HG02623 (cell line): ENCODE measurements around the gene TBC1D17.

ENCODE experiments used
- ATAC-seq: cut with Tn5 transposase; IDR thresholded peaks from one replicate; pipeline ENCODE4 v1.9.1; 2021; ENCODE audit warnings: moderate library complexity; ENCODE audit not compliant: unreplicated experiment

Gene TBC1D17

DNA sequence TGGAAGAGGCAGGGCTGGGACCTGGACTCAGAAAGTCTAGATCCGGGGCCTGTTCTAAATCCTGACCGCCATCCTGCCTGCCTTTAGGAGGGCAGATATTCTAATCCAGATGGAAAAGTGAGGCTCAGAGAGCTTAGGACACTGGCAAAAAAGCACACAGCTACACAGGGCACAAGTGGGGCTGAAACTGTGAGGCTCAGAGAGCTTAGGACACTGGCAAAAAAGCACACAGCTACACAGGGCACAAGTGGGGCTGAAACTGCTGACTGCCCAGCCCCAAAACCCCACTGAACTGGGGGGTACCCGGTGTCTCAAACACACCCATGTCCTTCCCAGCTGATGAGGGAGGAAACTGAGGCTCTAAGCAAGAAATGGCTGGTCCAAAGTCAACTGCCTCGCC lies 2.3 kb upstream of the TBC1D17 start:
- no peak for ATAC-seq

DNA sequence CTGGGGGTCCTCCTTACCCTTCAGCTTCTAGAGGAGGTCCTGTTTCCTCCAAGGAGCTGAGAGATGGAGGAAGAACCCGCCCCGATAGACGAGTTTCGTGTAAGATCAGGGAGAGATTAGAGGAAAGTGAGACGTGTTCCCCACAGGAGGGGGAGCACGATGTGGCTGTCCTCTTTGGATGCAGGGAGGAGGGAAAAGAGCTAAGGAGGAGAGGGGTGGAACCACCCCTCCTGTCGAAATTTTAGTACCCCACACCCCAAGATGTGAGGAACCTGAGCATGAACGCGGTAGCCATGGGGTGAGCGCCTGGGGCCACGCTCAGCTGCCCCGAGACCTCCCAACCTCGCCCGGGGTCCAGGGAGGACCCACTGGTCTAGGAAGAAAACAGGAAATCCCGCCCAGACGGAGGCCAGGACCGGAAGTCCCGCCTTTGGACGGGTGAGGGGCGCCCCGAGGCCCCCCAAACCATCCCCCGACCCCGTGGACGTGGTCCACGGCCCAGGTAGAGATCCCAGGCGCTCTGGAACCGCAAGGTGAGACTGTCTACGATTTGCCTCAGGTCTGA lies 1.6 kb upstream of the TBC1D17 start:
- ATAC-seq = no peak

DNA sequence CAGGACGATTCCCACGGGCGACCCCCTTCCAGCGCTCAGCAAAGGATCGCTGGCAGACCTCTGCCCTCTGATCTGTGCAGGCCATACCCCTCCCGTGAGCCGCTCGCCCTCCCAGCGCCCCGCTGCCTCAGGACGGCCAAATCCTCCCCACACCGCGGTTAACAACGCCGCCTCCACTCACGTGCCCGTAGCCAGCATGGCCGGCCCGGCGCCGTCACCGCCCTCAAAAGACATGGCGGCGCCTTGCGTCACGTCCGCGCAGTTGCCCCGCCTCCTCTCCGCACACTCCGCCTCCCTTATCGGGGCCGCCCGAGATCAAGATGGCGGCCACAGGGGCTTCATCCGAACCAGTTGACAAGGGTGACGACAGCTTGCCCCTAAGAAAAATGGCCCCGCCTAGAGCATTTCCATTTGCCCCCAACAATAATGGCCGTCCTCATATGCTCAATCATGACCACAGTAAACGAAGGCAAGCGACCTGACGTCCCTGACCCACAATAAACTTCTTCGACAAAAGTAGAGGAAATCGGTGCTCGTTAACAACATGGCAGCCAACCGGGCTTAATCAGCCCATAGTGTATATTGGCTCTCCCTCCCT lies 981 bp upstream of the TBC1D17 start:
- peak; percentile 34 for ATAC-seq

DNA sequence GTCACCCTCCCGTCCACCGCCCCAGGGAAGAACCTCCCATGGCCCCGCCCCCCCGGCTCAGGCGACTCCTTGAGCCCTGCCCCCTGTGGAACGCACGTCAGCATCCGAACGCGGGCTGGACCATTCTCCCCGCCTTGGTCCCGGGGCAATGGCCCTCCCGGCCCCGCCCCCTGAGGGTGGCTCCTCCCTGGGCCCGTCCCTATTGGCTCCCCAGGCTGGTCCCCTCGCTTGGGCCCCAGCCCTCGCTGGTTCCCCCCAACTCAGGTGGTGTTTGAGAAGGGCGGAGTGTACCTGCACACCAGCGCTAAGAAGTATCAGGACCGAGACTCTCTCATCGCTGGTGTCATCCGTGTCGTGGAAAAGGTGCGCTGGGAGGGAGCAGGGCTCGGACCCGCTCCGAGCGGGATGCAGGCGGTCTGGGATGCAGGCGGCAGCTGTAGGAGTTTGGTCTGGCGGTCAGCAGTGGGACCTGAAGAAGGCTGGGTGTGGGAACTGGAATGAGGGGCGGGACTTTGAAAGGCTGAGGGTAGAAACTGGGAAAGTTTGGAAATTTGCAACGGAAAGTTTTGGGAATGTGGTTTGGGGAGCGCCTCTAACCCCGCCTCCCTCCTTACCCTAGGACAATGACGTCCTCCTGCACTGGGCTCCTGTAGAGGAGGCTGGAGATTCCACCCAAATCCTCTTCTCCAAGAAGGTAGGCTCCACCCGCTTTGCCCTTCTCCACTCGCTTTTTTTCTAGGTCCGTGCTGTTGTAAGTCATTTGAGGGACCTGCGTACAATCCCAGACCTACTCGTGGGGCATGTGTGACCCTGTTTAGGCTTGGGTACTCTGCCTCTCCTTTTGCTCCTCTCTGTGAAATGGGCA lies 609 bp downstream of the TBC1D17 start:
- peak; percentile 34 for ATAC-seq

DNA sequence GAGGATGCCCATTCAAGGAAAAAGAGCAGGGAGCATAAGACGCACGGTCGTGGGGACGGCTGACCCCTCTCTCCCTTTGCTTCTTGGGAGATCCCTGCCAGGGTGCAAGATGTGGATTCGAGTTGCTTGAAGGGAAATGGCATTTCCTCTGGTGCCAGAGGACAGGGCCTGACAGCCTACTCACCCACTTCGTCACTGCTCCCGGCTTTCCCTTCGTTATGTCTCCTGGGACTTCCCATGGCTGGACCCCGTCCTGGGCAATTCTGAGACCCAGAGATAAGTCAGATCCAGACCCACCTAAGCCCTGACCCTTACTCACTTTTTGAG lies 1.2 kb downstream of the TBC1D17 start:
- no peak for ATAC-seq

DNA sequence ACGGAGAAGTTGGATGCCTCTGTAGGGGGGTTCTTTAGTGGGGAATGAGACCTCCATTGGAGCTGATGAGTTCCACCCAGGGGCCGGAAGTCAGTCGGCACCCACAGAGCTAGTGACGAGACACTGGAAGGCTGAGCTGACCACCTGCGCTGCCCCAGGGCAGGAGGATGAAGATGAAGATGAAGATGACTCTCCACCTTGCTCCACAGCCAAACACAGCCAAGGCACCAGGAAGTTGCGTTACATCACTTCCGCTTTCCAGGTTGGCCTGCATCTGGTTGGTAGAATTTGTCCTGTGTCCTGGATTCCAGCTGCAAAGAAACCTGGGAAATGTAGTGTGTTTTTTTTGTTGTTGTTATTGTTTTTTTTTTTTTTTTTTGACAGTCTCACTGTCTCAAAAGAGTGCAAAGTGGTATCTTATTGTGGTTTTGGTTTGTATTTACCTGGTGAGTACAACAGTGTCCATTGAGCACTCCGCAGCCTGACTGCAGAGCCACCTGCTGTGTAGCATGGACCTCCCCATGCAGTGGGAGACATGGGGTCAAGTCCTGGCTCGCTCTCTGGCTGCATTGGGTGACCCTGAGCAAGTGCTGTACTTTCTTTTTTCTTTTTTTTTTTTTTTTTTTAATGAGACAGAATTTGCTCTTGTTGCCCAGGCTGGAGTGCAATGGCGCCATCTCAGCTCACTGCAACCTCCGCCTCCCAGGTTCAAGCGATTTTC lies 1.9 kb downstream of the TBC1D17 start:
- ATAC-seq = no peak

DNA sequence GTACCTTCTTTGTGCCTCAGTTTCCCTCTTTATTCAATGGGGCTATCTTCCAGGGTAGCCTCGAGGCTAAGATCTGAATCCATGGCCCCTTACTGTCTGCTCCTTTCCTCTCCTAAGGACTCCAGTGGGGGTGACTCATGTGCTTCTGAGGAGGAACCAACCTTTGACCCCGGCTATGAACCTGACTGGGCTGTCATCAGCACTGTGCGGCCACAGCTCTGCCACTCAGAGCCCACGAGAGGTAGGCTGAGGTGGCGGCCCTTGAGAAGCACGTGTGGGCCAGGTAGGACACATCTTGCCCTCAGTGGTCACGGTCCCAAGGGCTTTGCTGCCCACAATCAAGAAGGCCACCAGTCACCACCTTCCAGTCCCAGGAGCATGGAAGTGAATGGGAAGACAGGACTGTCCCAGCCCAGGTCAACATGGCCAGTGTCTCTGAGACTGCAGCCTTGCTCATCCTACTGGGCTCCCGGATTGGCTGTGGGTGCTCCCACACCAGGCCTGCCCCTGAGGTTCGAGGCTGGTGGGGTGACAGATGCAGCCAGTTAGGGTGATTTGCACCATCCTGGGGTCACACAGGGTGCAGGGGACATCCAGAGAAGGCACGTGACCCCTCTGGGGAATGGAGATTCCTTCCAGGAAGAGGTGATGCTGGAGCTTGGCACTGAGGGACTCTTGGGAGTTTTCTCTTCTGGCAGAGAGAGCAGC lies 2.8 kb downstream of the TBC1D17 start:
- no peak for ATAC-seq

DNA sequence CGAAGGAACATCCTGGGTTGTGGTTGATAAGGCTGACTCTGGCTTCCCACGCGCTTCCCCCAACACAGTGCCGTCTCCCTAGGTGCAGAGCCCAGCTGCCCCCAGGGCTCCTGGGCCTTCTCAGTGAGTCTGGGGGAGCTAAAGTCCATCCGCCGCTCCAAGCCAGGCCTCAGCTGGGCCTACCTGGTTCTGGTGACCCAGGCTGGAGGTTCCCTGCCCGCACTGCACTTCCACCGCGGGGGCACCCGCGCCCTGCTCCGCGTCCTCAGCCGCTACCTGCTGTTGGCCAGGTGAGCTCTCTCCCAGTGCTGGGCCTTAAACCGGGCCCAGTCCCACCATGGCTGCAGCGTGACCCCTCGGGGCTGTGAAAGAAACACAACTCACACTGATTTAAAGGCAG lies 3.7 kb downstream of the TBC1D17 start:
- ATAC-seq = no peak

DNA sequence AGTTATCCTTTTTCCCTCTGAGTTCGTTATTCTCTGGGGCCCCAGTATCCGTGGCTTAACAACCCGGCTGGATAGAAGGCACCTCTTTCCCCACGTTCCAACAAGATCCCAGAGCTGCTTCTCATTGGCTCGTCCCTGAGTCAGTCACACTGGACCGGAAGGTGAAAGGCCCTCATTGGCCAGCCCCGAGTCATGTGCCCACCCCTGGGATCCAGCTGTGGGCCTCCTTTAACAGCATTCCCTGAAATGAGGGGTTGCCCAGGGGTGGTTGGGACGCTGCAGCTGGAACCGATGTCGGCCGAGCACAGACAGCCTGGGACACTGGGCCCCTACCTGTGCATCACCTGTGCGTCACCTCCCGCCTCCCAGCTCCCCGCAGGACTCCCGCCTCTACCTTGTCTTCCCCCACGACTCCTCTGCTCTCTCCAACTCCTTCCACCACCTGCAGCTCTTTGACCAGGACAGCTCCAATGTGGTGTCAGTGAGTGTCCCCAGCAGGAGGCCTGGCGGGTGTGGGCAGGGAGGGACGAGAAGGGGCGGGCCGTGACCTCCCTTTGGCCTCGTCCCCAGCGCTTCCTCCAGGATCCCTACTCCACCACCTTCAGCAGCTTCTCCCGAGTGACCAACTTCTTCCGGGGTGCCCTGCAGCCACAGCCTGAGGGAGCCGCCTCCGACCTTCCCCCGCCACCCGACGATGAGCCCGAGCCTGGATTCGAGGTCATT lies 4.3 kb downstream of the TBC1D17 start:
- ATAC-seq = no peak

DNA sequence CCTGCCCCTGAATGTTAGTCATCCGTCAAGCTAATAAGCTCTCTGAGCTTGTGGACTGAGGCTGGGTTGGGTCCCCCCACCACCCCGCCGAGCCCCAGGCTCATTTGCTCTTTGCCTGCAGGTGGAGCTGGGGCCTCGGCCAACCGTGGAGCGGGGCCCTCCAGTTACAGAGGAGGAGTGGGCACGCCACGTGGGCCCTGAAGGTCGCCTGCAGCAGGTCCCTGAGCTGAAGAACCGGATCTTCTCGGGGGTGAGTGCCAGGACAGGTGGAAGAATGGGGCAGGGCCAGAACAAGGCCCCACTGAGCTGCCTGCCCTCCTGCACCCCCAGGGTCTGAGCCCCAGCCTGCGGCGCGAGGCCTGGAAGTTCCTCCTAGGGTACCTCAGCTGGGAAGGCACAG lies 5.1 kb downstream of the TBC1D17 start:
- ATAC-seq = no peak

DNA sequence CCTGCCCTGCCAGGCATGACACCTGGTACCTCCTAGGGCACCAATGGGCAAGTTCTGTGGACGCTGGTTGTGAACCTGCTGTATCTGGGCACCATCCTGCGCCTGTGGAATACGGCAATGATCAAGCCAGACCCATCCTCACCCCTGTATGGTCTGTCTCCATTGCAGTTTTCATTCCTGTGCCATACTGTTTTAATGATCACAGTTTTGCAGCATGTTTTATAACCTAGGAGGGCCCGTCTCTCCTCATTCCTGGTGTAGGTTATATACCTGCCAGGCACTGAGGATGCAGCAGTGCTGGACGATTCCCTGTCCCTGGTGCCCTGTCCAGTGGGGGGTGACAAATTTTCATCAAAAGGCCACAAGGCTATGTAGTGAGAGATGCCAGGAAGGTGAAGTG lies 5.6 kb downstream of the TBC1D17 start:
- ATAC-seq = no peak

DNA sequence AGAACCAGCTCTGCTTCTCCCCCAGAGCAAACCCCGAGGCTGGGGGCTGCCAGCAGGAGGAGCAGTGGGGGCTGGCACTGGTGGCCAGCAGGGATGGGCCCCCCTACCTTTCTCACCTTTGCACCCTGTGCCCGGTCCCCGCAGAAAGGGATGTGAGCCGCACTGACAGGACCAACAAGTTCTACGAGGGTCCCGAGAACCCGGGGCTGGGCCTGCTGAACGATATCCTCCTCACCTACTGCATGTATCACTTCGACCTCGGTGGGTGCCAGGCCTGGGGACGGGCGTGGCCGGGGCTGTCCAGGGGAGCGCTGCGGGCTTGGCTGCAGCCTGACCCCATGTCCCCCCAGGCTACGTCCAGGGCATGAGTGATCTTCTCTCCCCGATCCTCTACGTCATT lies 6.6 kb downstream of the TBC1D17 start:
- no peak for ATAC-seq

DNA sequence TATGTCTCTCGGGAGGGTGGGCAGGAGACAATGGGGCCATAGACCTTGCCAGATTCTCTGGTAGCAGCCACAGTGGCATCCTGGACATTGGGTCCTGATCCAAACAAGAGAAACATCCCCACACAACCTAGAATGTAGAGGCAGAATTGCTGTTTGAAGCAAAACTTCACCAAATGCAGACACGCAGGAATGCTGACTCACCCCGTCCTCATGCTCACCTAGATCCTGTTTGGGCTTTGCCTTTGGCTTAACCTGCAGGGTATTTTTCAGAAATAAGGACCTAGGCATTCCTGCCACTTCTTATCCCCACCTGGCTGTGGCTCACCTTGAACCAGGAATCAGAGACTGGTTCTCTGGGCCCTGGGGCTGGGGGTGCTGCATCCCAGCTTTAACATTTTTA lies 7.3 kb downstream of the TBC1D17 start:
- ATAC-seq = no peak

DNA sequence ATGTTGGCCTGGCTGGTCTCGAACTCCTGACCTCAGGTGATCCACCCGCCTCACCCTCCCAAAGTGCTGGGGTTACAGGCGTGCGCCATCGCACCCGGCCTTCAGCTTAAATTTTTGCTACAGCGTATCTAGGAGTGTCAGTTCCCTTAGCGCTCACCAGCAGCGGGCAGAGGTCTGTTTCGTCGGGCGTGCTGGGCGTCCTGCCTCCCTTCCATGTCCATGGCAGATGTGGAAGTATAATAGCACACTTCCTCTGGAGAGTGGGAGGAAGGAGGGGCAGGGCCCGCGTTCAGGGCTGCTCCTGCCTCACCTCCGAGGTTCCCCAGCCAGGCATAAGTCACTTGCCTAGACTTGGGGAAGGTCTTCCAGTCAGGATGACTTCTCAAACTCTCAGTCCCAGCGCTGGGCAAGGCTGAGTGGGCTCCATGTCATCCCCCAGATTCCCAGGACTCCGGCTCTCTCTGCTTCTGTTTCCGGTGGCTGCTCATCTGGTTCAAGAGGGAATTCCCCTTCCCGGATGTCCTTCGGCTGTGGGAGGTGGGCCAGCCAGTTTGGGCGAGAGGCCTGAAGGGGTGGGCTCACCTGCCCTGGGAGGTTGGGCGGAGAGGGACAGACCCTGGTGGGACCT lies 9.6 kb downstream of the TBC1D17 start:
- no peak for ATAC-seq

DNA sequence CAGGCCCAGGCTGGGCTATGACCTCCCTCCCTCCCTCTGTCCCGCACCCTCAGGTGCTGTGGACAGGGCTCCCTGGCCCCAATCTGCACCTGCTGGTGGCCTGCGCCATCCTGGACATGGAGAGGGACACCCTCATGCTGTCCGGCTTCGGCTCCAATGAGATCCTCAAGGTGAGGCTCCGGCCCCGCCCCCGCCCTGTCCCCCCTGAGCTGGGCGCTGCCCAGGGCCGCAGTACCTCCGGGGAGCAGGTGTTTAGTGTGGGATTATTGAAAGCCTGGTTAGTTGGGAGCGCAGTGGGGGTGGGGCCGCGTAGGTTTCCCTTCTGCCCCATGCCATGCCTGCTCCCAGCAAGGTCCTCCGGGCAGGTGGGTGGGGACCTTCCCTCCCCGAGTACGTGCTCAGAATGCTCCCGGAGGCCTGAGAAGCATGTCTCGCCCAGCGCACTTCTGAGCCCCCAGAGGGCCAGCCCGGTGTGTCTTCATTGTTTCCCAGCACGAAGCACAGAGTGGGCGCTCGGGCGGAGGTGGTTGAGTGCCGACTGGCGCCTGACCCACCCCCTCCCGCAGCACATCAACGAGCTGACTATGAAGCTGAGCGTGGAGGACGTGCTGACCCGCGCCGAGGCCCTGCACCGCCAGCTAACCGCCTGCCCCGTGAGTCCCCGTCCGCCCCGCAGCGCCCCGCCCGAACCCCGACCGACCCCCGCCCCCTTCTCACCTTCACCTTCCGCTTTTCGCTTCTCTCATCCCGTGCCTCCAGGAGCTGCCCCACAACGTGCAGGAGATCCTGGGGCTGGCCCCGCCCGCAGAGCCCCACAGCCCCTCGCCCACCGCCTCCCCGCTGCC lies 10.4 kb downstream of the TBC1D17 start:
- no peak for ATAC-seq

DNA sequence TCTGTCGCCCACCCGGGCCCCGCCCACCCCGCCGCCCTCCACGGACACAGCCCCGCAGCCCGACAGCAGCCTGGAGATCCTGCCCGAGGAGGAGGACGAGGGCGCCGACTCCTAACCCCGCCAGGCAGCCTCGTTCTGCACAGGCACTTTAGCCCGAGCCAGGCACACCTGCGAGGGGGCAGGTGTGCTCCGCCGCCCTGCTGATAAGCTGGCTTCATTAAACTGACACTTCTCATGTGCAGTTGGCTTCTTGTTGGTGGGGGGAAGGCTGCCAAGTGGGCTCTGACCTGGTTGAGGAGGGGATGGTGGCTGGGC lies 11.0 kb downstream of the TBC1D17 start:
- ATAC-seq = no peak

DNA sequence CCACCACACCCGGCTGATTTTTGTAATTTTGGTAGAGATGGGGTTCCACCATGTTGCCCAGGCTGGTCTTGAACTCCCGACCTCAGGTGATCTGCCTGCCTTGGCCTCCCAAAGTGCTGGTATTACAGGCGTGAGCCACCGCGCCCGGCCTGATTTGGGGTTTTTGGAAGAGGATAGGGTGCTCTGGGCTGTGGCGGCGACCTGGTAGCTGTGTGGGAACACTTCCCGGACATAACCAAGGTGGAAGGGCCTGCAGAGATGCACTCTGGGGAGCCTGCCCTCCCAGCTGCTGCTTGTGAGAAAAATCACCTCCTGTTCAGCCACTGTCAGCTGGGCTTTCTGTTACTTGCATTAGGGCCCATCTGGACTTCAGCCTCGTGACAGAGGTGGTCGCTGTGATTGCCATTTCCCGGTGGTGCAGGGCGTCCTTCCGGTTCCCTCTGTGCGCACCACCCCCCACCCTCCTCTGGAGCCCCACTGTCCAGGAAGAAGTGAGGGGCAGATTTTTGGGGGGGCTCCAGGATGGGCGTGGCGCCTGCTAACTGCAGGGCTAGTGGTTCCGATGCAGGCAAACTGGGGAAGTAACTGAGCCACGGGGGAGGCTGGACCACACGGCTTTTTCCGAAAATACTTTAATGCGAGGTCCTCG lies 11.7 kb downstream of the TBC1D17 start:
- no peak for ATAC-seq

DNA sequence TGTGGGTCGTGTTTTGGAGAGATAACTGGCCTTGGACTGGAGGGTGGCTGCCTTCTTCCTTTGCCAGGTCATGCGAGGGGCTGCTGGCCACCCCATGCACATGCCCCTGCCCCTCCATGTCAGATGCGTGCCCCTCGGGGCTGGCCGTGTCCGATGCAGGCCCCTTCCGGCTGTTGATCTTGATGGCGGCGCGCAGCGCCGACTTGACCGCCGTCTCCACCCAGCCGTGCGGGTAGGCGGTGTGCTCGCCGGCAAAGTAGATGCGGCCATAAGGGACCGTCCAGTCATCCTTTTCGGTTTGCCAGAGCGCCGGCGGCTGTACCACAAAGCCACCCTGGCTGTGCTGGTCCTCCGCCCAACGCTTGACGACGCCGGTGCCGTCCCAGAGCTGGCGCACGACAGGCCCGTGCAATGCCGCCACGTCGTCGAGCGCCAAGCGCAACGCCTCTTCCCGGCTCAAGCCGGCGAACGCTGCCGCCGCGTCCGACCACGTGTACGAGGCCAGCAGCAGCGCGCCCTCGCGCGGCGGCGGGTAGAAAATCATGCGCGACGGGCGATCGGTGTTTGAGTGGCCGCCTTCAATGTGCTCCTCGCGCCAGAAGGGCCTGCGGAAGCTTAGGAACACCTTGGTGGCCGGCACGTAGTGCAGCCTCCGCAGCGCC lies 12.3 kb downstream of the TBC1D17 start:
- no peak for ATAC-seq
